COLO829 (cell line): ENCODE data around the gene RGS6.

Experiments
- DNase-seq: peaks from one replicate; pipeline ENCODE4 v3.0.0; 2012; ENCODE audit warnings: low spot score

Gene RGS6

DNA sequence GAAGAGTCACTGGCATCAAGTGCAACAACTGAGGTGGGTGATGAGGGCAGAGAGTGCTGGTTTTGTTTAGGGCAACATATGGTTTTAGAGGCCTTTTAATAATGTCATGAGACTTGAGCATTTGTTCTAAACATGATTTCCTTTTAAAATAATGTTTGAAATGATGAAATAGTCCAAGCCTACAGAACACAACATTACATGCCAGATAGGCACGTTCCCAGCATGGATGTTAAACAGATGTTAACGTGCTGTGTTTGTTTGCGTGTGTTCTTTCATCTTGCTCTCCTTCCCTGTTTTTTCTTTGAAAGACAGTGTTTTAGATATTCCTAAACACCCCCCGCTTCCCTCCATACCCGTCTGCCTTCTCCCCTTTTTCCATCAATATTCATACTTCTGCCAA lies 82.3 kb downstream of the RGS6 start:
- DNase-seq = no peak

DNA sequence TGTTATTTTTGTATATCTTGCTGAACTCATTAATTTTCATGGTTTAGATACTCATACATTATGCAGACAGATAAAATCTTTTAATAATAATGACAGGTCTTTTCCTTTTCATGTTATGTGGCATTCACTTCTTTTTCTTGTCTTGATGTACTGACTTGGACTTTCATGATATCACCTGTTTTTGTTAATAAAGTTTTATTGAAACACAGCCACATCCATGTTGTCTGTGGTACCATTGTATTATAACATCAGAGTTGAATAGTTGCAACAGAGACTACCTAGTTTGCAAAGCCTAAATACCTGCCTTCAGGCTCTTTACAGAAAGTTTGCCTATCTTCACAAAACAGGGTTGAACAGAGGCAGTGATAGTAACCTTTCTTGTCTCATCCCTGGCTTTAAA lies 85.1 kb downstream of the RGS6 start:
- DNase-seq = no peak

DNA sequence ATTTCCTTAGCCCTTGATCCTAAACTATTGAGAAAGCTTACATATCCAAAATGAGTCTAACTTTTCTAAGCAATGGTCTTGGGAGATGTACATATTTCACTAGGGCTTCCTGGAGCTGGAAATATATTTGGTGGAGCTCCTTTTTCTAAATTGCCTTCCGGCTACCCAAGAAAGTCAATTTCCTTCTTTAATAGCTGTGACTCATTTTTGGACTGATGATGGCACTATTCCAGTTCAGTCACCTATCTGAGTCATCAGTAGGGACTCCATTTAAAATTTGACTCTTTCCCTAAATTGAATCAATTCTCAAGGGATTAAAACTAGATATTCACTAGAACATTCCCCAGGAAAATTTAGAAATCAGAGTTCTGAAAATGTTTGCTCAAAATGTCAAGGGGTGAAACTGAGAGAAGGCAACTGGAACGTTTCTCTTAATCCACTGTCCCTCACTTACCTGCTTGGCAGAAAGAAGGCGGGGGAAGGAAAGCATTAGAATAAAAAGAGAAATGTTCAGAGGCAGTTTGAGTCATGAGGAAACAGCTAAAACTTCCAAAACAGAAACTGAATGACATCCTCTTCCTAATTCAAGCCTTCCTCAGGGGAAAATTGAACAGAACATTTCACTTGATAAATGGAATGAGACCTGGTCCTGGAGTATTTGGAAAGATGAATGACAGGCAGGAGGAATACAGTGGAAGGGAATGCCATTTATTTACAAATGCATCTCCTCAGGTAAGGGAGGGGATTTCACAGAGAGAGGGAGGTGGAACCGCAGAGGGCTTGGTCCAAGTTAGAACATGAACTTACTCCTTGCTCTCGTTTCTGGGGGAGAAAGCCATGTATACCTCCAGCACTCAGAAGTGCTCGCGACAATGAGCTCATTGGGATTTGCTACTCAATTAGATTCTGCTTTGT lies 91.2 kb downstream of the RGS6 start:
- peak; percentile 23 for DNase-seq

DNA sequence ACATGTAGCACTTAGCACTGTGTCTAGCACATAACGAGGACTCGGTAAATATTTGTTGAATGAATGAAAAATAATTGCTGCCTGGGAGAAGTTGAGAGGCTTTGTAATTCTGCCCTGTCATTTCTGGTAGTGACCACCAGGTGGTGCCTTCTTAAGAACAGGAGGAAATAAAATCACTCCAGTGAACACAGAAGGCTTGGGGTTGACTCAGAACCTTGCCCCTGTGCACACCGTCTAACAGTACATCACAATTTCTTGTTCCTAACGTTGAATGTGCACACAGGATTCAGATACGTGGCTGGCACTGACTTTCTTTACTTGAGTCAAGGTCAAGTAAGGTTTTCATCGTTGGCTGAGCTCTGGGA lies 91.8 kb downstream of the RGS6 start:
- DNase-seq = peak; percentile 25

DNA sequence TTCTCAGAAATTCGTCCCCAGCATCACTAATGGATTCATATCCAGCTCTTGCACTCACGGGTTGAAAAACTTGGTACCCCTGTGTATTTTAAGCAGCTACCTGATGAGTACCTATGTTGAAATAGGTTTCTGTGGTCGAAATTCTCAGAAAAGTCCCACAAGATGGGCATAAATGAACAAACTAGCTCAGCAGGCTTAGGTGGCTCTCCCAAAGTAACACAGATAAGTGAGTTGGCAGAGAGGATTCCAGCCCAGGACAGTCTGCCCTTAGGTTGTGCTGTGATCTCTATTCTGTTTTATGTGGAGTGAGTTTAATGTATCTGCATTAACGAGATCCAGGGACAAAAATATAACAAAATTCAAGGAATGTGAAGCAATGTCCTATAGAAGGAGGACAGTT lies 92.3 kb downstream of the RGS6 start:
- DNase-seq = no peak

DNA sequence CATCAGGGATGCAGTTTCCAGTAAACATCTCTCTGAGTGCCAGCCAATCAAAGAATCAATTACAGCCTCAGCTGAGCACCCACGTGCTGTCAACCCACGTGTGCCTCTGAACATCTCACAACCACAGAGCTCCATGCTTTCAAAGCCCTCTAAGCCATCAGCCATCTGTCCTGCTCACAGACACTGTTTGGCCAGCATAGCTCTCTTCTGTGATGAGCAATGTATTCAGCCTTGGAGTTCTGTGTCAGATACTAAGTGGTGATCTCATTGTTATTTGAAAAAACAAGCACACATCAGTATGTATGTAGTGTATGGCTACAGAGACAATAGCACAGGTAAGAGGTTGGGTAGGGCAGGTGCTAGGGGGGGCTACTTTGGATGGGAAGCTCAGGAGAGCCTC lies 94.3 kb downstream of the RGS6 start:
- DNase-seq = no peak

DNA sequence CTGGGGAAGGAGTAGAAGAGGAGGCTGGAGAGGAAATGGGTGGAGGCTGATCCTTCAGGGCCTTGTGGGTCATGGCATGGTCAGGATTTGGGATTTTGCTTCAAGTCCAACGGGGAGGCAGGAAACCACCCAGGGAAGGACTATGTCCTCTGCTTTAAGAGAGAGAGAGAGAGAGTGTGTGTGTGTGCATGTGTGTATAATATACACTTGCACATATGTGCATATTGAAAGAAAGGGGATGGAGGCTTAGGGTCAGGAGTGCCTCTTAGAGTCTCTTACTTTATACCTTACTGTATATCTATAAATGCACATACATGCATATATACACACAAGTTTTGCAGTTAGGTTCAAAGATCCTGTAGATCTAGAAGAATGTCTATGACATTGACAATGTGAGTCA lies 94.8 kb downstream of the RGS6 start:
- no peak for DNase-seq

DNA sequence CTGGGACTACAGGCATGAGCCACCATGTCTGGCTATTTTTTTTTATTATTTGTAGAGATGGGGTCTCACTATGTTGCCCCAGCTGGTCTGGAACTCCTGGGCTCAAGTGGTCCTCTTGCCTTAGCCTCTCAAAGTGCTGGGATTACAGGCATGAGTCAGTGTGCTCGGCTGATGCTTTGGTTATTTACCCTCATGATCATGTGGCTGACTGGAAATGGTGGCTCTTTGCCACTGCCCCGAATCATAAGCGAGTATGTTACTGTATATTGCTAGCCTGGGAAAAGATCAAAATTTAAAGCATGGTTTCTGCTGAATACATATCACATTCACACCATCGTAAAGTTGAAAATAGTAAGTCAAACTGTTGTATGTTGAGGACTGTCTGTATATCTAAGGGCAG lies 101.1 kb downstream of the RGS6 start:
- DNase-seq = no peak

DNA sequence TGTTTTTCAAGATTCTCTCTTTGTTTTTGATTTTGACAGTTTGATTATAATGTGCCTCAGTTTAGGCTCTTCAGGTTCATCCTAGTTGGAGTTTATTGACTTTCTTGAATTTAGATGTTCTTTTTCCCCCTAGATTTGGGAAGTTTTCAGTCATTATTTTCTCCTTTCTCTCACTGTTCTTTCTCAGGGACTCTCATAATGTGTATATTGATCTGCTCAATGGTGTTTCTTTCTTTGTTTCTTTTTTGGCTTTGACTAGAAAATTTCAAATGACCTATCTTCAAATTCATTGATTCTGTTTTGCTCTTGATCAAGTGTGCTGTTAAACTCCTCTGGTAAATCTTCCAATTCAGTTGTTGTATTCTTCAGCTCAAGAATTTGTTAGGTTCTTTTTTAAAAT lies 108.3 kb downstream of the RGS6 start:
- no peak for DNase-seq

DNA sequence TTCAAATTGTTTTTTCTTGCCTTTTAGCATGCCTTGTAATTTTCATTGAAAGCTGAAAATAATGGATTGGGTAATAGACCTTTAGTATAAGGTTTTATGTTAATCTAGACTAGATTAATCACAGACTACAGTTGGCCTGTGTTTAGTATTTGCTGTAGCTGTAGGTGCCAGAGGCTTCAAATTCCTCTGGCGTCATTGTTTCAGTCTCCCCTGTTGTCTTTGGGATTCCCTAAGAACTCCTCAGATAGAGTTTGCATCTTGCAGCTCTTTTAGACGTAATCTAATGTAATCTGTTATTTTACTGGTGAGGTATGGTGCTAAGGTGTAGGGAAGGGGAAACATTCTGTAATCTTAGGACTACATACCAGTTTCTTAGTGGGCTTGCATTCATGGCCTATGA lies 113.0 kb downstream of the RGS6 start:
- DNase-seq = no peak

DNA sequence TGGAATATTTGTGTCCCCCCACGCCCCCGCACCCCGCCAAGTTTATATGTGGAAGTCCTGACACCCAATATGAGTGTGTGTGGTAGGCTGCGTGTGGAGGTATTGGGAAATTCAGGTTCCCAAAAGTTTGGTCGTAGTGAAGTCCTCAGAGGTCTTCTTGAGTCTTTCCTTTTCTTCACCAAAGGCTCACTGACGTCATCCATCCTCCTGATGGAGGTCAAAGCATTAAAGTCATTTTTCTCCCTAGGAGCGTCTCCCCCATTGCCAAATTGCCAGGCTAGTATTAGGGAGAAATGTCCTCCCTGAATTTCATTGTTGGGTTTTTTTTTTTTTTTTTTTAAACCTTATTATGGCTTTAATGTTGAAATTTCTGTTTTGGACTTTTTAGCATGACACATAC lies 113.7 kb downstream of the RGS6 start:
- no peak for DNase-seq

DNA sequence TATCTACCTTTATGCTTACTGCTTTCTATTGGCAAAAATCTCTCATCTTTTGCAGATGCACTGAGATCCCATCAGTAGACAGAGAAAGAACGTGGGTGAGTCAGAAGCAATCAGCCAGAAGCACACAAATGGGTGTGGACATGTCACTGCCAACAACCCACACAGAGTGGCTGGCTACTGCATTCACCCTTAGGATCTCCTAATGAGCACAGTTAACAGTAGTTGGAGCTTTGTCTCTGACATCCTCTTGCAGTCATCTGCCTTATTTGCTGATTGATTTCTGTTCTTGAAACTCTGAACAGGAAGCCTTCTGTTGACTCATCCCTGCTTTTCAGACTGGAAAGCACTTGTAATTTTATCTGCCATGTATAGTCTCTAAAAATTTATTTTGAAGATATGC lies 117.2 kb downstream of the RGS6 start:
- DNase-seq = peak; percentile 41

DNA sequence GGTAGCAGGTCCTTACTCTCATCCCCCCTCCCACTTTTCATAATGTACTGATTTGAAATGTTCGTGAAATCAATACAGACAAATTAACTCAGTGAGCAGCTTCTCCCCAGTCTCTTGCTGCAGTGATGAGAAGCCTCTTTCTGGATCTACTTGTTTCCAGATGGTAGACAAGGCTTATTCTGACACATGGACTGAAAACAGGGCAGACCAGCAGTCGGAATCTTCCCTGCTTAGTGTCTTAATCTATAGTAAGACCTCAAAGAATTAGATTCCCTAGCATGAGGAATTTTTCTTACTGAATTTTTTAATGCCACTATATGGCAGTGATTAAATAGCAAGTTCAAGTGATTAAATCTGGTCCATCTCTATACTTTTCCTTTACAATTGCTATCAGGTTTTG lies 120.1 kb downstream of the RGS6 start:
- no peak for DNase-seq

DNA sequence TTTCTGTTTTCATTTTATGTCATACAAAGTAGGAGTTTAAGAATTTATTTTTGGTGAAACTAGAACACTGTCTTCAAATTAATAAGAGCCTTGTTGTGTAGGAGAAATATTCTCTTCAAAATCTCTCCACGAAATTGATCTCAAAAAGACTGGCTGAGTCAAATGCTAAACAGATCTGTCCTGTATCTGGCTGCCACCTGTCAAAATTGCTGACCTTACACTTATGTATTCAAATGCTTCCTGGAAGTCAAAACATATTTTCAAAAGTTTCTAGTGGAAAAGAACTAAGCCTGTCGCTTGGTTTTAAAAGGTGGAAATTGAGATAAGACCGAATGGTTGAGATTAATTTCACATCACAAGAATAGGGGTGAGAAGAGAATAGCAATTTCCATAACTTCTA lies 121.4 kb downstream of the RGS6 start:
- no peak for DNase-seq

DNA sequence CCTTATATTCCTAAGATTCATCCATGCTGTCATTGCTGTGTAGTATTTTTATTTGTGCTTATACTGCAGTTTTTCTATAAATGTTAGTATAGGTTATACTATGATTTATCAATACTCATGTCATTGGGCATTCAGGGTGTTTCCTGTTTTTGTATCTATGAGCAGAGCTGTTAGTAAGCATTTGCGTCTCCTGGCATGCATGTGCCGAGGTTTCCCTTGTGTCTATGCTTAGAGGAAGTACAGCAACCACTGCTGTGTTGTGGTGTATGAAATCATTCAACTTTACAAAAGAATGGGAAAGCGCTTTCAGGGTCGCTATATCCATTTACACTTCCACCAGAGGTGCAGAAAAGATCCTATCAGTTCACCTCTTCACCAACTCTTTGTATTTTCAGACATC lies 122.7 kb downstream of the RGS6 start:
- no peak for DNase-seq

DNA sequence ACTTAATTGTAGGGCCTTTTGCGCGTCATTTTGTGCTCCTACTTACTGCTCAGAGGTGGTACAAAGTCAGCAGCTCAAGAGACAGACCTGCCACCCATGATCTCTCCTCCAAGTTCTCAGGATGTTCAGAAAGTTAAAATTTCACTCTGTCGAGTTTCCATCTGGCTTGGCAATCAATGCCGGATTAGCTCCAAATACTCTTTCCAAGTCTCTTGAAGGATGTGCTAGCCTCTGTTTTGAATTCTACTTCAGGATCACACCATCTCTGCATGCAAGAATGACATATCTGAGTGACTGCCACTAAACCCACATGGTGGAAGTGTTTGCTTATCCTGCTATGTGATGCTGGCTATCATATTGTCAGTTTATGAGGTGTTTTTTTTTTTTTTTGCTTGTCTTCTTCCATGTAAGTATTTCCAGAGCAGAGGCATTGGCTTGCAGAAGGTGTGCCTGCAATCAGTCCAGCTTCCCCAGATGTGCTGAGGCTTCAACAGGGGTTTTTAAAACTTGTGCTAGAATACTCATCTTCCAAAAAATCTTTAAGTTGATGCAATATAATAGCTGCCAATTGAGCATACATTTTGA lies 125.6 kb downstream of the RGS6 start:
- DNase-seq = no peak

DNA sequence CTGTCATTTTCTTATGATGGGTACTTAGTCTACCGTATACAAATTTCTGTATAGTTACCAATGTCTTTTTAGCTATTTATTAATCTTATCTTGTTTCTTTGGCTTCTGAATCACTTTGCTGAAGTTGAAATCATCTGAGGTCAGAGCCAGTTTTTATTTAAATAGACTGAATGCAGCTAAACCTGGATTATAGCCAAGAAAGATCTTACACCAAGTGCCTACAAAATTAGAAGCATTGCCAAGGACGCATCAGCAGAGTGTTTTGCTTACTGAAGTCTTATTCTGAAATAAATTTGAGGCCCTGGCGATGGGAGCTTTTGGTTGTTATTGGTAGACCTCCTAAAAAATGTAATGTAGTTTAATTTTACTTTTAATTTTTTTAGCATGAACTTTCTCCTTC lies 128.2 kb downstream of the RGS6 start:
- no peak for DNase-seq

DNA sequence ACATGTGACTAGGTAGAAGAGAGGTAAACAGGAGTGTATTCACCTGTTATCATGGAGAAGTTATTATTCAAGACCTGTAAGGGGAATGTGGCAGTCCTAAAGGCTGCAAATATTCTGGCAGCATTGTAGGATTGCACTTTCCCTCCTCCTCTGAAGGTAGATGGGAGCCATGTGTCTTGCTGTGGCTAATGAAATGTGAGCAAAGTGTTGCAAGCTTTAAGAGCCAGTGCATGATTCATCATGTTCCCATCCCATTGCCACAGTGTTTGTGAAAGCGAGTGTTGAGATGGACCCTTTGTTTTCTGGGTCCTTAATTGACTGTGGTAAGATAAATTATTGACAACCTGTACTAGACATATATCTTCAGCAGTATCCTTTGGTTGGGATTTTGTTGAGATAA lies 128.7 kb downstream of the RGS6 start:
- DNase-seq = no peak

DNA sequence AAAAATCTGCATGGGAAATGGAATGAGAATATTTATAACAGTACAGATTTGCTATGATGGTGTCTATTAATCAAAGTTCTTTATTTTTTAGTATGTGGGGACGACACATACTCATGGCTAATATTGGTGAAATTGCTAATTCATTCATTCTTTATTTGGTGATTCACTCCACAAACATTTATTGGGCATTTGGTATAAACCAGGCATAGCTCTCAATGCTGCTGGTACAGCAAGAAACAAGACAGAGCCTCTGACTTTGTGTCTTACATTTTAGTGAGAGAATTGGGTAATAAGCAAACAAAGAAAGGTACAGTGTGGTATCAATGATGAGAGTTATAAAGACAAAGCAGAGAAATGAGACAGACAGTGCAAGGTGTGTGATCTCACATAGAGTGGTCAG lies 129.5 kb downstream of the RGS6 start:
- DNase-seq = no peak

DNA sequence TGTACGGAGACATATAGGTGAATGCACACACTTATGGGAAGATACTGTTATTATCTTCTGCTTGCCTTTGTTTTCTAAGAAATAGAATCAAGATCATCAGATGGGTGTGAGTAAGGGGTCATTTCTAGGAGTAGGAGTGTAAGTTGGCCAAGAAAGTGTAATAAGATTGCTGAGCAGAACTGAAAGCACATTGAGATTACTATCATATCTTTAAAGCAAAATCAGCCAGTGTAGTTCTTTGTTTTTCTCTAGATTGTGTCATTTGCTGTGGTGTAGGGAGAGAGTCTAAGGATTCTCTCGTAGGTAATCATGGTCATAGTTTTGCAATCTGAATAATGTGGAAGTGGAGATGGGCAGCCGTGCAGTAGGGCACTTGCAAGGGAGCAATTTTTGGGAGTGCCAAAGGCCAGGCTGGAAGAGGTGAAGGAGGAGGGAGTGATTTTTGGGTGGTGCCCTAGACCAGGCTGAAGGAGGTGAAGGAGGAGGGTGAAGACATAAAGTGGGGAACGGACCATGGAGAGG lies 131.6 kb downstream of the RGS6 start:
- no peak for DNase-seq

DNA sequence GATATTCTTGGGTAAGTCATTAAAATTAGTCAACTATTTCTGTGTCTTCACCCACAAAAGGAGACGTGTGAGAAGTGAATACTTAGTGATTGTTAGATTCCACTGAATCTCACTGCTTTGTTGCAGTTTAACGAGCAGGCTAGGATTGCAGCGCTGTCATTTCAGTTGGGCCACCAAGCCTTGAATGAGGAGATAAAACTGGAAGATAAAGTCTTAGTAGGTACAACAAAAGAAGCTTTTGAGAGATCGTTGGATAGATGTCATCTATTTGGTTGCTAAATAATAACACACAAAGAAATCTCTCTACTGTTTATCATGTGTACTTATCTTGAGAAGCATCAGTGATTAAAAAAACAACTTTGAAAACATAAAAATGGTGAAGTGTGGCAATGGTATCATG lies 132.3 kb downstream of the RGS6 start:
- no peak for DNase-seq

DNA sequence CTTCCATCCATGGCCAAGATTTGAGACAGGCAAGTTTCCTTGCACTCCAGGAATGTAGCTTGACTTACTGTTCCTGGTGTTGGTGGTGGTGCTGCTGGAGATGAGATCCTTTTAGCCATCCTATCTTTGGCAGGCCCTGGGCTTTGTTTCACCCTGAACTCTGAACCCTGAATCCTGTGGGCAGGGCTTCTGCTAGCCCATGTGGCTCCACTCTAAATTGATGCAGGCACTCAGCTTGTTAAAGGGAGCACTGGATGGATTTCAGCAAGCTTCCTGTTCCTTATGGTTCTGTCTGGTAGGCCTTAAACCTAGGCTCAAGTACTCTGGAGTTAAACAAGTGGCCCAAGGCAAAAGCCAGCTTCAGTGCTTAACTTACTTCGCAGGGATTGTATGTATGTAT lies 138.2 kb downstream of the RGS6 start:
- no peak for DNase-seq

DNA sequence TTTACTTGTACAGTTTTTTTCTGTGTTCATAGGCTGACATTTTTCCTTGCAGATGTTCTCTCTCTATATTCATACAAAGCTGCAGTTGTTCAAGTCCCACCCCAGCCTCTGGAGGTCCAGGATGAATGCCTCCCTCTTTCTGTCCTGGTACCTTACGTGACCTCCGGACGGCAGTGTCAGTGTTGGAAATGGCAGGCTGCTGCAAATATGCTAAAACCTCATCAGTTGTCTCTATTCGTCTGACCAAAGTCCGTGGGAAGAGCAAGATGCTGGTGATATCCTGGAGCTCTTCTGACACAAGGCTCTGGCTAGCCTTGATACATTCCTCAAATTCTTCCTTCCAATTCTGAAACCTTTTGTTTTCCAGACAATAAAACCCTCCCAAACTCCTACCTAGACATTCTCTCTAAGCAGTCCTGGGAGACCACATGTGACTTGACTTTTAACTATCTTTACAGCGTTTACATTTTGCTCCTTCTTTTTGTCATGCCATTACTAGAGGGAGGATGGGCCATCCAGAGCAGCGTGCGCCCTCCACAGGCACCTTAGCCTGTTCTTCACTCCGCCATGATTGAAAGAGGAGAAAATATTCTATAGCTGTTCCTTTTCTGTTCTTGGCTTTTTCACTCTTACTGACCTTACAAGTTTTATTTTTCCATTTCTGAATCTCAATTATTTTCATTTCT lies 143.6 kb downstream of the RGS6 start:
- DNase-seq = no peak
